Lung (tissue), 13 donors: ENCODE measurements around the gene ROBO1. TPM values are rescaled to one million over a fixed set of nuclear protein-coding genes. Genes with fewer than 3 reads are reported as not detected.

Experiments used
- ATAC-seq: fragments of 200-7000 bp; cut with Tn5 transposase; one replicate; pipeline ENCODE4 v1.9.1; 2020; ENCODE audit warnings: moderate number of reproducible peaks; ENCODE audit not compliant: insufficient read depth, low FRiP score
- DNase-seq, 3 donors: peaks; one replicate each; pipeline ENCODE4 v3.0.0-alpha.2; 2013 to 2017
- H3K27ac ChIP-seq, 2 donors: one replicate each; pipeline ENCODE4 v1.5.1; 2013; ENCODE audit warnings: mild to moderate bottlenecking in 2 of 2, moderate library complexity in 2 of 2, control low read depth in 1 of 2, inconsistent platforms in 1 of 2, low read depth in 1 of 2, low read length in 1 of 2
- H3K27me3 ChIP-seq, 3 donors: one replicate each; pipeline ENCODE4 v1.5.1; 2013; ENCODE audit warnings: low read length in 2 of 3; ENCODE audit not compliant: control insufficient read depth in 3 of 3, insufficient read depth in 3 of 3
- H3K36me3 ChIP-seq, 4 donors: one replicate each; pipeline ENCODE4 v1.5.1; 2013; ENCODE audit warnings: low read length in 4 of 4, mild to moderate bottlenecking in 1 of 4, moderate library complexity in 1 of 4; ENCODE audit not compliant: control insufficient read depth in 4 of 4, insufficient read depth in 4 of 4
- H3K4me1 ChIP-seq, 5 donors: one replicate each; pipeline ENCODE4 v1.5.1; 2013; ENCODE audit warnings: low read length in 5 of 5, mild to moderate bottlenecking in 2 of 5, moderate library complexity in 1 of 5; ENCODE audit not compliant: control insufficient read depth in 5 of 5, insufficient read depth in 5 of 5
- H3K4me3 ChIP-seq: one replicate; pipeline ENCODE4 v1.5.1; 2013; ENCODE audit warnings: mild to moderate bottlenecking, control low read depth, moderate library complexity
- H3K9ac ChIP-seq, 2 donors: one replicate each; pipeline ENCODE4 v1.5.1; 2013; ENCODE audit warnings: low read length in 2 of 2, control low read depth in 1 of 2; ENCODE audit not compliant: insufficient read depth in 1 of 2
- H3K9me3 ChIP-seq, 4 donors: one replicate each; pipeline ENCODE4 v1.5.1; 2013; ENCODE audit warnings: low read length in 3 of 4, mild to moderate bottlenecking in 1 of 4, moderate library complexity in 1 of 4; ENCODE audit not compliant: control insufficient read depth in 4 of 4, insufficient read depth in 3 of 4
- CTCF ChIP-seq: IDR thresholded peaks from 2 replicates; pipeline ENCODE4 v1.5.1; 2012; ENCODE audit warnings: mild to moderate bottlenecking; ENCODE audit errors: control extremely low read depth, extremely low read depth
- WGBS, 2 donors: extraction: QIAGEN DNeasy Blood & Tissue Kit; methylation state at CpG; one replicate each; pipeline ENCODE4 v1.1.7; 2013; 5-methylcytosine and 5-hydroxymethylcytosine counted together
- polyA plus RNA-seq, 2 donors: library from polyadenylated mRNA; stranded (reverse); fragments of 200-250 nt; gene quantifications; one replicate each; pipeline ENCODE4 v1.2.1, GENCODE V29; 2013
- small RNA-seq: library from RNA; depleted of rRNA; stranded (forward); fragments of <200 nt; gene quantifications from one replicate; pipeline ENCODE3, GENCODE V24; 2014; ENCODE audit warnings: low replicate concordance
- total RNA-seq, 2 donors: library from RNA; depleted of rRNA in 1 of 2; stranded (reverse); fragments of >200 nt in 1 of 2; gene quantifications; one replicate each; pipeline ENCODE4 v1.2.1, GENCODE V29; 2014 to 2021
- donor health status: control.
- donor health status: control.
- donor health status: Bipolar disorder and iron deficiency.
- donor health status: healthy.
- donor health status: DM: yes; HTN: yes; CAD: no.

Gene ROBO1
- total and polyA plus RNA-seq, 4 donors = 2.6 to 72.6 (median 15.7) TPM

GRCh38 chr3:78565712-78566111 lies 1202.1 kb downstream of the ROBO1 start:
- 95 to 98% methylated on average over 1 of the region's 1 CpG for WGBS, 2 donors

GRCh38 chr3:78562328-78562727 lies 1205.5 kb downstream of the ROBO1 start:
- ATAC-seq = no peak
- TF ChIP-seq CTCF = no peak

More at GRCh38 chr3:78565712-78566111, 1202.1 kb downstream of the ROBO1 start:
- Histone ChIP-seq H3K4me3 (no peak overlapping the region), H3K9ac (no peak overlapping the region), H3K36me3 (no peaks in the 10 kb centered on the region), H3K4me1 (no peaks in the 10 kb centered on the region), H3K9me3 (peaks cover 0 to 7% (median under 1%) of the 10 kb centered on the region in 4 donors), H3K27me3 (no peaks in the 10 kb centered on the region), H3K27ac (no peak overlapping the region)
- TF ChIP-seq CTCF = no peak
- DNase-seq (no peak), ATAC-seq (no peak)

More at GRCh38 chr3:78562328-78562727, 1205.5 kb downstream of the ROBO1 start:
- Histone ChIP-seq H3K9me3 (peaks cover 0 to 7% (median under 1%) of the 10 kb centered on the region in 4 donors), H3K9ac (no peak overlapping the region), H3K27me3 (no peaks in the 10 kb centered on the region), H3K36me3 (no peaks in the 10 kb centered on the region), H3K4me1 (no peaks in the 10 kb centered on the region), H3K4me3 (no peak overlapping the region), H3K27ac (no peak overlapping the region)
- no peak for DNase-seq
- WGBS, 2 donors = 22 to 35% methylated on average over 1 of the region's 1 CpG

Small RNA genes within 50 kb of the gene (small RNA-seq; reads per million reads assigned to genes)
- gene MIR3923 (not detected), gene RN7SL751P (not detected)
